GM21717 (cell line): ENCODE results near the gene LGI1.

Source experiments
- ATAC-seq: cut with Tn5 transposase; IDR thresholded peaks from one replicate; pipeline ENCODE4 v1.9.1; 2021; ENCODE audit warnings: mild to moderate bottlenecking, moderate library complexity; ENCODE audit not compliant: unreplicated experiment

The LGI1 gene

DNA sequence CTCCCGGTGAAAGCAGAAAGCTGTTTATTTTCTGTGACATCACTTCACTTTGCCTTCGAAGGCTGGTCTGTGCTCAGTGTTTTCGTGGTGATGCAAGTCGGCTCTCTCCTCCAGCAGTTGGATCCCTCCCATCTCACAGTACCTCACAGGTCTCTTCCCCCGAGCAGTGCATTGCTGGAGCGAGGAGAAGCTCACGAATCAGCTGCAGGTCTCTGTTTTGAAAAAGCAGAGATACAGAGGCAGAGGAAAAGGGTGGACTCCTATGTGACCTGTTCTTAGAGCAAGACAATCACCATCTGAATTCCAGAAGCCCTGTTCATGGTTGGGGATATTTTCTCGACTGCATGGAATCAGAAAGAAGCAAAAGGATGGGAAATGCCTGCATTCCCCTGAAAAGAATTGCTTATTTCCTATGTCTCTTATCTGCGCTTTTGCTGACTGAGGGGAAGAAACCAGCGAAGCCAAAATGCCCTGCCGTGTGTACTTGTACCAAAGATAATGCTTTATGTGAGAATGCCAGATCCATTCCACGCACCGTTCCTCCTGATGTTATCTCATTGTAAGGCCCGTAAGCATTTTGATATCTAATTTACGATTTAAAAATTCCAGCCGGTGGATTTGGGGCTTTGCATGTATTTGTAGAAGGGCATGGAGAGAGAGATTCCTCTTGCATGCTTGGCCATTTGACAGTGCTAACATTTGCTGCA, at the start of gene LGI1:
LGI1 (plus strand) TSS at position 136 of the 707 bp plus-strand sequence; CDS start at position 345, 209 bp downstream.
- no peak for ATAC-seq

DNA sequence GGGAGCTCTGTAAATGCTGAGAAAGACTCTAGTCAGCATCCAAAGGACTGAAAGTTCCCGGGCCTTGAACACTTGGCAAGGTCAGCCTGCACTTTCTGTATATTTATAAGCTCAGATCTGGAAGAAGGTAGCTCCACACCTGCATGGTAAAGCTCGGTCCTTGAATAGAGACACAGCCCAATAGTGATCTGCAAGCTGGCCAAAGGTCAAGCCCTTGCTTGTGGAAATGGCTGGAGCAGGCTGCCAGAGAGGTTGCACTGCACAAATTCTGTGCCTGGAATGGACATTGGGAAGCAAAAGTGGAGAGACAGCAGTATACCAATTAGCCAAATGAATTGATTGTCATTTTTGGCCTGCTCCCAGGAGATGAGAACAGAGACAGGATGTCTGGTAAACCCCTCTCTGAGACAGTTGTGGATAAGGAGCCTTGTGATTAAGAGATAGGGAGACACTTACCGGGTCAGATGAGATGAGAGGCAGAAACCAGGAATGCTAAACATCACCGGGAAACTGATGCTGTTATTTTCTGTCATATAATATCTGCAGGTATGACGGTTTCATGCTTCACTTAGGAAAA, 47.3 kb upstream of the LGI1 start:
- ATAC-seq: no peak

DNA sequence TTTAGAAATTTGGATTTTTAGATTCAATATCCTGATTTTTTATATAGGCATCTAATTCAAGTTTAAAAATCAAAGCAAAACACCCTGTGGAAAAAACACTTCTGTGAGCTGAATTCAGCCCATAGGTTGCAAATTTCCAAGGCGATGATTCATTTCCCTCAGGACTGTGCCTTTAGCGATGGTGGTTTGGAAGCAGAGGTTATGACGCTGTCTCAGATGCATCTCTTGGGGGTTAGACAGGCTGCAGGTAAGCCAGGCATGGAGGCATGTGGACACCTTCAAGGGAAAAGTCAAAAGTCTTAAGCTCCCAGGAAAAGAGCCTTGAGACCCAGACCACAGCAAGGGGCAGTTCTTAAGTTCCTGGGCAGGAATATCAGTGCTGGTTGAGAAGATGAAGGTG, 45.8 kb upstream of the LGI1 start:
- no peak for ATAC-seq

DNA sequence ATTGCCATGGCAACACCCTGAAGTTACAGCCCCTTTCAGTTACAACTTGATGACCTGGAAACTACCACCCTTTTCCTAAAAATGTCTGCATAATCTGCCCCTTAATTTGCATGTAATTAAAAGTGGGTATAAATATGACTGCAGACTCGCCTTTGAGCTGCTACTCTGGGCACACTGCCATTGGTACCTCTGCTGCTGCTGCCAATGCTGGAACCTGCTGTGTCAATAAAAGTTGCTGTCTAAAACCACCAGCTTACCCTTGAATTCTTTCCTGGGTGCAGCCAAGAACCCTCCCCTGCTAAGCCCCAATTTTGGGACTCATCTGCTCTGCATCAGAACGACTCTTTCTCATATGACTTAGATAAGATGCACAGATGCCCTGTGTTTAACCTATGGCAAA, 45.1 kb upstream of the LGI1 start:
- ATAC-seq: no peak

DNA sequence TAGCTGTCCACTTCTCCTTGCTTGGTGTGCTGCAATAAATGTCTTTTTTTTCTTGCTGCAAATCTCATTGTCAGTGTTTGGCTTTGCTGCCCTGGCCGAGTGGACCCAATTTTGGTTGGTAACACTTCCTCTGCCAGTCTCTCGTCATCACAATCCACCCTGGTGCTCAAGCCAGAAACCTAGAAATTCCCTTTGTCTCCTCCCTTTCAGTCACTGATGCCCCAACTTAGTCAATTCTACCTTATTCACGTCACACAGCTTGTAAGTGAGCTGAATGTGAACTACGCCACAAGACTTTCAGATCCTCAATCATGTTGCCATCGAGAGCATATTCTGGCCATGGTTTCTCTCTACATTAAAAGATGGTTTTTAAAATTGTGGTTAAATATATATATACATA, 42.4 kb upstream of the LGI1 start:
- ATAC-seq: peak; percentile 92

DNA sequence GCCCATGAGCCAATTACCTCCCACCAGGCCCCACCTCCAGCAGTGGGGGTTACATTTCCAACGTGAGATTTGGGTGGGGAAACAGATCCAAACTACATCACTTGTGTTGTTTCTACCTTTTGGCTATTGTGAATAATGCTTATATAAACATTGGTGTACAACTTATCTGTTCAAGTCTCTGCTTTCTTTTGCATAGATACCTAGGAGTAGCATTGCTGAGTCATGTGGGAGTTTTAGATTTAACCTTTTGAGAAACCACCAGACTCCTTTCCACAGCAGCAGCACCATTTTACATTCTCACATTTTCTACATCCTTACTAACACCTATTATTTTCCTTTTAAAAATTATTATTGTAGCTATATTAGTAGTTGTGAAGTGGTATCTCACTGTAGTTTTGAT, 41.0 kb upstream of the LGI1 start:
- no peak for ATAC-seq

DNA sequence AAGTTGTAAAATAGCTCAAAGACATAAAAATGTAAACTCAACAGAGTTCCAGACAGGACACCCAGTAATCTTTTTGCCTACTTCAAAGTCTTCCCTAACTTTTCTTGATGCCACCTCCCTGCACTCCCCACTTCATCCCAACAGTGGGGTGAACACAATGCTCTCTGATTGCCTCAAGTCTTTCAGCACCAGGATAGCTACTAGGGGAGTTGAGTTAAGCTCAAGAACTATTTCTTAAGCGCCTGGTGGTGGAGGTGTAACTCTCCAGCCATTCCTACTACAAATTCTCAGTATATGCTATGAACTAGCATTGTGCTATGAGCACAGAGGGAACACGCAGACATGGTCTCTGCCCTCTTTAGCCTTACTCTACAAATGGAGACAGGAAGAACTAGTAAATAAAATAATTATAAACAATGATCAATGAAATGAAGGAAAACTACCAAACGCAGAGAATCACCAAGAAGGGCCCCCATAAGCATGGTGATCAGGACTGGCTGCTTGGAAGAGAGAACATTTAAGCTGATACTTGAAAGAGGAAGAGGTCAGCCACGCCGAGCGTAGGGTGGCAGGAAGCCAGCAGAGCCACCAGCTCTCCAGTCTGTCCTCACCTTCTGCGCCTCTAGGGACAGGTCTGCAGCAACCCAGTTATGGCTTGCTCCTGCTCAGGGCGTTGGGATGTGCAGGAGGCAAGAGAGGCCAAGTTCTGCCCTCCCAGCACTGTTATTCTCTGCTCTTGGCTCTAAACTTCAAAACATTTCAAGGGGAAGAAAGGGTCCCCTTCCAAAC, 38.6 kb upstream of the LGI1 start:
- ATAC-seq: no peak

DNA sequence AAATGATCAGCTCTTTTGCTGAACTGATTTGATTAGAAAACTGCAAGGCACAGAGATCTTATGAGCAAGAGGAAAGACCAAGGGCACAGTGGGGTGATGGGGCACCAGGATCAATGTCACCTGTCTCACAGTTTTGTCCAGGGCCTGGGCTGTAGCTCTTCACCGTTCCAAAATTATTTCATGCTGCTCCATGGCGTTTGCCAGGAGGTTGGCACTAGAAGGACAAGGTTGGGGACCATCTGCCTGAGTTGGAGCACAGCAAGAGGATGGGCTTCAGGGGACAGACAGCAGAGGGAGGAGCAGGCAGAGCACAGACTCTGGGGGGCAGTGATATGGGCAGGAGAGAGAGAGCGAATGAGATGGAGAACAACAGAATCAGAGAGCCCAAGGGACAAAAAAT, 37.8 kb upstream of the LGI1 start:
- ATAC-seq: no peak

DNA sequence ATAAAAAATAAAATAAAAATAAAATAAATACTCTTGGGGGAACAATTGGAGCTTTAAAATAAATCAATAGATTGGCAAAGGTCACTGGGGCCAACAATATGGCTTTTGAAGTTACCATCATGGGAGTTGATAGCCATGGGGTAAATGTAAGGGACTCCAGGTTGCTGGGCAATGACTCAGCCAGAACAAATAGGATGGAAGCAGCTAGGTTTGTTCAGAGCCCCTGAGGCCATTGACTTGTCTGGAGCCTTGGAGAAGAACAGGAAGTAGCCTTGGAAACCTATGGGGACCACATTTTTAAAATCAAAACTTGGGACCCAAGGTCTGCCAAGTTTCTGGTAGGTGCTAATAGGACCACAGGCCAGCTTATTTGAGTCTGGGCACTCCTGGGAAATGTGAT, 35.2 kb upstream of the LGI1 start:
- ATAC-seq: no peak

DNA sequence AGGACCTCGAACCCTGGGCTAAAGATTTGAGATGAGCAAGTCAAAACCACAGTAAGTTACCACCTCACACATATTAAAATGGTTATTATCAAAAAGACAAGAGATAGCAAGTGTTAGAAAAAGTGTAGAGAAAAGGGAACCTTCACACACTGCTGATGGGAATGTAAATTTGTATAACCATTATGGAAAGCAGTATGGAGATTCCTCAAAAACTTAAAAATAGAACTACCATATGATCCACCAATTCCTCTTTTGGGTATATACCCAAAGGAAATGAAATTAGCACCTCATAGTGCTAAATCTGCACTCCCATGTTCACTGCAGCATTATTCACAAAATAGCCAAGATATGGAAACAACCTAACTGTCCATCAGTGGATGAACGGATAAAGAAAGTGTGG, 34.6 kb upstream of the LGI1 start:
- ATAC-seq: no peak

DNA sequence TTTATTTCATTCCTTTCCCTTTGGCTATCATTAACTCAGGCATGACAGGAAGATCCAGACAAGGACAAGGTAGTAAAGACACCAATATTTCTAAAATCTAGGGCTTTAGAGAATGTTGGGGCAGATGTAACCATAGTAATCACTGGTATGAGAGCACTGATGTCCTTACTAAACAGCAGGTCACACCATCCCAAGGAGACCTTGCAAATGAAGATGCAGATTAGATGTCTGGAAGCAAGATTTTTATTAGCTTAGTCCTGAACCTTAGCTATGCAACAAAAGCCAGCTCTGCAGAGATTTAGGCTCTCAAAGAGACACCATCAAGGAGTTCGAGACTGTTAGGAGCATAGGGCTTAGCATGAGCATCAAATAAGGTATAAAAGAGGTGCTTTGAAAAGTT, 31.7 kb upstream of the LGI1 start:
- no peak for ATAC-seq

DNA sequence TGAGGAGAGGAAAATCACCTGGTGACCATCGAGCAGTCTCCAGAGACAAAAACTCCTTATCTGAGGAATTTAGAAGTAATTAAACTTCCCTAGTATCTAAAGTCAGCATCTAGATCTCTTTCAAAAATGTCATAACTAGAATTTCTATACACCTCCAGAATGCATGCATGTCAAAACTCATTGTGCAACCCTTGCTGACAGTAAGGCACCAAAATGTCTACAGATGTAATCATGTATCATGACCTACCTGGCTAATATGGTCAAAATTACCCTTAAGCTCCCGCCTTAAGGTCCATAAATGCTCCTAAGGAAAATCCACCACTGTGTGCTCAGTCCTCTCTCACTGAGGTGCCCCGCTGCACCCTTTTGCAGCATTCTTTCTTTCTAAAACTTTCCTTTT, 16.4 kb upstream of the LGI1 start:
- no peak for ATAC-seq

DNA sequence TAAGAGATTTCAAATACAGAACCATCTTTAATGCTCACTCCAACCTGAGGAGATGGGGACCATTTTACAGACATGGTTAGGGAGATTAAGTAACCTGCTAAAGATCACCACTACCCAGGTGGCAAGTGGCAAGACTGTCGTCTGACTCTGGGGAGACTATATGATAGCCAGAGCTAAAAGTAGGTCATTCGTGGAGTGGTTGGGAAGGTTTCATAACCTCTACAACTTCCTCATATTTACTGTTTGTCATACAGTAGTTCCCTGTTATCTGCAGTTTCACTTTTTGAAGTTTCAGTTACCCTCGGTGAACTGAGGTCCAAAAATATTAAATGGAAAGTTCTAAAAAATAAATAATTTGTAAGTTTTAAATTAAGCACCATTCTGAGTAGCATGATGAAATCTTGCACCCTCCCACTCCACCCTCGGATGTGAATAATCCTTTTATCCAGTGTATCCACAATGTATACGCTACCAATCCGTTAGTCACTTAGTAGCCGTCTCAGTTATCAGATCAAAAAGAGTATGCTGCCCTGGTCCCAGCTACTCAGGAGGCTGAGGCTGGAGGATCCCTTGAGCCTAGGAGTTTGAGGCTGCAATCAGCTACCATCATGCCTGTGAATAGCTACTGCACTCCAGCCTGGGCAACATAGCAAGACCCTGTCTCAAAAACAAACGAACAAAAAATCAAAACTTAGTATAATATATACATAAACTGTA, 14.9 kb upstream of the LGI1 start:
- ATAC-seq: peak; percentile 90

DNA sequence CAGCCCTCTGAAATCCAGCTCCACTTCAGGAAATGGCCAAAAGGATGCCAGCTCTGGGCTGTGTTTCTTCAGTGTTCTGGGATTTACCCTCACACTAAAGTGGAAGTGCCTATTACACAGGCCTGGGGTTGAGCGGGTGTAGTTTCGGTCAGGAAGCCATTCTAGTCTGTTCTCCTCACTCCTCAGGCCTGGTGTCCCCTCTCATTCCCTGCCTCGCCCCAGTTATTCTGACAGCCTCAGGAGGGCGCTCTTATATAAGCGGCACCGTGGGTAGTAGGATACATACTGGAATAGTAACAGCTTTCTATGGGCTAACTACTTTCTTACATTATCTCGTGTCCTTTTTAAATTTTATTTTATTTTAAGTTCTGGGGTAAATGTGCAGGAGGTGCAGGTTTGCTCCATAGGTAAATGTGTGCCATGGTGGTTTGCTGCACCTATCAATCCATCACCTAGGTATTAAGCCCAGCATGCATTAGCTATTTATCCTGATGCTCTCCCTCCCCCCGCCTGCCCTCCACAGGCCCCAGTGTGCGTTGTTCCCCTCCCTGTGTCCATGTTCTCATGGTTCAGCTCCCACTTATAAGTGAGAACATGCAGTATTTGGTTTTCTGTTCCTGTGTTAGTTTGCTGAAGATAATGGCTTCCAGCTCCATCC, 12.2 kb upstream of the LGI1 start:
- no peak for ATAC-seq

DNA sequence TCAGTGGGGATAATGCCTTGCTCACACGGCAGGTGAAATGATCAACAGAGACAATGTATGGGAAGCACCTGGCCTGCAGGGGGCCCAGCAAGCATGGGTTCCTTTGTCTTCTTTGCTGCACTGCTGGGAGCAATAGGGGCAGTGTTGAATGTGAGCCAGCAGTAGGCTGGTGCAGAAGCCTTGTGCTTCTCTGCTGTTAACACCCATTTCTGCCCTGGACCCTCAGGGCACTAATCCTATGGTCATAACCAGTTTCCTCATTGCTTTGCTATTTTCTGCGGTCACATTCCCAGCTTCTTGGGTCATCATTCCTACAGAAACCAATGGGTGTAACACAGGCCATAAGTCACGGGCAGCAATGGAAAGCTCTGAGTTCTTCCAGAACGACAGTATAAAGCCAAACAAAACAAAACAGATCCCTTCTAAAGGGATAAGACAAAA, 10.9 kb upstream of the LGI1 start:
- no peak for ATAC-seq

DNA sequence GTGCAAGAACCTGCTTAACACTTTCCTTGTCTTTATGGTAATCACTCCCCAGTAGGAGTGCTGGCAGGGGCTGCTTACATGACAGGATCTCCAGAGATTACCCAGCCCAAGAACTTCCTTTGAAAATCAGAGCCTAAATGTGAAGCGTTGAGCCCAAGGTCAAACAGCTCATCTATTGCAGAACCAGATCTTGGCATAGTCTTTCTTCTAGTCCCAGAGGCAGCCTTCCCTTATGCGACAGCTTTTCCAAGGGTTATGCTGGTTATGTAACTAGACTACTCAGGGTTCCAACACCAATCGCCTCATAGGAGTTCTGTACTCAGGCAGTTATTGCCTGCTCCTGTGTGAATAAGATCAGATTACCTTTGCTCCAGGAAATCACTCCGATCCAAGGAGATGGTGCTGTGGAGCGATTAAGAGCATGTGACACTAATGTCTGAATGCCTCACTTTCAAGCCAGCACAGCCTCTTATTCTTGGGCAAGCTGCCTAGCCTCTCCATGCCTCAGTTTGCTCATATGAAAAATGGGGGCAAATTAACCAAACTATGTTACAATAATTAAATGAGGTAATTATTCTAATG, 8.4 kb upstream of the LGI1 start:
- ATAC-seq: no peak

DNA sequence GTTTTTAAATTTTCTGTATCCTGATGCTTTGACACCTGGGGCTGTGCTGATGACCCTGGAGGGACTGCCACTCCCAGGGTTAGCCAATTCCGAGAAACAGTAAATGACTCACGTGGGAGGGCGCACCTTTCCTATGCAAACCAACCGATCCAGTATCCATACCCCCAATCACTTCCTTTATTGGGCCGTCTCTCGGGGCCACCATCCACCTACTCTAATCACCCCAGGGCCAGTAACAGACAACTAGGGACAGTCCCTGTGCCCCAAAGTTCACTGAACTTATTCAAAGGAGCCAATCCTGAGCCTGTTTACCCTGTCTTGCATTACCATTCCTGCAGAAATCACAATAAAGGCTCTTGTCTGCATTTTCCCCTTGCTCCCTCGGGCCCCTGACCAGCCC, 6.6 kb upstream of the LGI1 start:
- ATAC-seq: no peak

DNA sequence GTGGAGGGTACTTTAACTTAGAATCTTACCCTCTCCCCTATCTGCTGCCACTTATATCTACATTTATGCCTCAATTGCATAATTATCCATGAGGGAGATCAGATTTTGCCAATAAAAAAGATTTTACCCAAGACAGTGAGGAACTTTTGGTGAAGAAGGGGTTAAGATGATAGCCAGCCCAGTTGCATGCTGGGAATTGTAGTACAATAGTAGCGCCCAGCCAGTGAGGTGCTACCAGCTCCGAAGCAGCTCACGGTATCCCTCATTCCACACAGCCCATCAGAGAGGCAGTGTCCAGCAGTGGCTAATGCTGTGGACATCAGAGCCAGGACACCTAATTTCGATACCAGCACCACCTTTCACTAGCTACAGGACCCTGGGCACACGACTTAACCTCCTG, 5.9 kb upstream of the LGI1 start:
- no peak for ATAC-seq

DNA sequence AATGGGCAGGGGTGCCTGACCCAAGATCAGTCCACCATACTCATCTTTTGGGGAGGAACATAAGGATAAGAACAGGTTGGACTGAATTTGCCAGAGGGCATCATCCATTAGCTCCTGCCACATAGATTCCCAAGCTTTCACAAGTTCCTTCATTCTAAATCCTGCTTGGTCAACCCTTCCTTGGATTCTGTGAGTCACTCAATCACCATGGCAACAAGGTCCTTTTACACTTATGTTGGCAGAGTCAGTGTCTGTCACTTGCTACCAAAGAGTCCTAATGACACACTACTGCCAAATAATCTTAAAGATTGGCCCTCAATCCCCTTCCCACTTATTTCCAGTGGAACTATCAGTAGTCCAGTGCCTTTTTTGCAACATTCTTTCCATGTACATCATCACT, 5.0 kb upstream of the LGI1 start:
- ATAC-seq: no peak

DNA sequence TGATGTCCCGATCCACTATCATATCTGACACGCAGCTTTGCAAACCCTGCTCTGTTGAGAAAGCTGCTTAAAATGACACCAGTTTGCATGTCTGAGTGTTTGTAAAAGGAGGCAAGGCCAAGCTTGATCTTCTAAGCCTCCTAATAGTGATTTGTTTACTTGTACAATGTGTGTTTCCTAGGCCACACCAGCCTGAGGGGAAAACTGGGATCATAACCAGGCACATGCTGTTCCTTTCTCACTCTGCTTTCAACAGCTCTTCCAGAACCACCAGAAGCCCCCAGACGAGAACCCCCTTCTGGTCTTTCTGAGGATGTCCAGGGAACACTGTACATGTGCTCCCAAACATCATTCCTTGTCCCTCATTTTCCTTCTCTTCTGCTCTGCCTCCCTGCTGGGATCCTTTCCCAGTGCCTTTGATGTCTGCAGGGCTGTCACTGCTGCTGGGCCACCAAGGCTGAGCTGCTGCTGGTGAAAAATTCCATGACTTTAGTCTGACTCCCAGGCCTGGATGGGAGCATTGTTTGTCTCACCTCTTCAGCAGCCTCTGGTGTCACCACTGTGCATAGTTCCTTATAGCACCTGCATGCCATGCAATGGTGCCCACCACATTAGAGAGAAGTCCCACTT, 4.0 kb upstream of the LGI1 start:
- no peak for ATAC-seq
